ENCODE results near the gene ASAP2. TPM values are rescaled to one million over a fixed set of nuclear protein-coding genes. Genes with fewer than 3 reads are reported as not detected.
A peak's percentile ranks its signal among the peaks of the same experiment; 100 is the strongest.

ASAP2 gene
- total RNA-seq, 1 experiment from 2014 or later = not detected

GRCh38 chr2:9327873-9328352, 121.3 kb downstream of the ASAP2 start:
- H2AFZ ChIP-seq (ENCODE audit: low read length) = no peak overlapping the region

DNA sequence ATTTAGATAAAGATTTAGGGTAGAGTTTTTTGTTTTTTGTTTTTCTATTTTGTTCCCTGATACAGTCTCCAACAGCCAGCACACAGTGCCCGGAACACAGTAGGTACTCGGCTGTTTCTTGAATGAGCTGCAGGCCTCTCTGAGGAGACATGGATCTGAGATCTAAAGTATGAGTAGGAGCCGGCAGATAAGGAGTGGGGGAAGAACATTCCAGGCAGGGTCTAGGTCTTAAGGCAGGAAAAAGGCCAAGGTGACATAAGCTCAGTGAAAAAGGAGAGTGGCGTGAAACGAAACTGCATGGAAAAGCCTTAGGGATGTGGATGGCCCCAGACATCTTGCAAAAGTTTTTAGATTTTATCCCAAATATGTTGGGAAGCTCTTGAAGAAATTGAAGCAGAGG, 122.3 kb downstream of the ASAP2 start:
- Histone ChIP-seq H4K20me1 (ENCODE audit: insufficient read depth, low read depth, low read length) (no peaks in the 10 kb centered on the region), H2AFZ (ENCODE audit: low read length) (no peak overlapping the region)
- no peak for DNase-seq

More at GRCh38 chr2:9327873-9328352, 121.3 kb downstream of the ASAP2 start:
- H3K36me3 ChIP-seq (ENCODE audit: insufficient read depth, low read length) = no peaks in the 10 kb centered on the region
- no peak overlapping the region for H3K27ac ChIP-seq (ENCODE audit: low read length)
- no peaks in the 10 kb centered on the region for H3K79me2 ChIP-seq (ENCODE audit: low read length)
- H4K20me1 ChIP-seq (ENCODE audit: insufficient read depth, low read depth, low read length) = no peaks in the 10 kb centered on the region
- no peak overlapping the region for H3K4me3 ChIP-seq (ENCODE audit: low read length)
- no peak overlapping the region for H3K4me2 ChIP-seq (ENCODE audit: low read depth, low read length, poor library complexity, severe bottlenecking)
- H3K4me1 ChIP-seq (ENCODE audit: low read length) = peaks cover 7% of the 10 kb centered on the region
- no peak for DNase-seq
- no peaks in the 10 kb centered on the region for H3K27me3 ChIP-seq (ENCODE audit: low read length)
- no peaks in the 10 kb centered on the region for H3K9me2 ChIP-seq (replicated peaks; ENCODE audit: insufficient read depth, low read length)
- no peaks in the 10 kb centered on the region for H3K9me3 ChIP-seq (ENCODE audit: low read length)
- H3K9ac ChIP-seq (ENCODE audit: low read length) = no peak overlapping the region

DNA sequence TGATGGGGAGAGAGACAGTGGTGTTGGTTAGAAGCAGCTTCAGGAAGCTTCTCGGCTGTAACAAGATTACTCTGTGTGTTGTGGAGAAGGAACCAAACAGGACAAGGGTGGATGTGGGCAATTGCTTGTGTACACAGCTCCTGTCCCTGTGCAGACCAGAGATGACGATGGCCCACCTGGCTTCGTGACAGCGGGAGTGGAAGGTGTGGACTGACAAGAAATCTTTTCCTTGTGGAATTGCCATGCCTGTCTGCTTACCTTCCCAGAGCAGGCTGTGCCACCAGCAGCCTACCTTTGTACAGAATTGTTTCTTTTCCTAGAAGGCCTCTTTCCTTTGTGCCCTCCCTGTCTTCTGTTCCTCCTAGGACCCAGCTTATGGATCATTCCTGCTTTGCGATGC, 122.9 kb downstream of the ASAP2 start:
- Histone ChIP-seq H3K9me3 (ENCODE audit: low read length) (no peaks in the 10 kb centered on the region), H3K9me2 (replicated peaks; ENCODE audit: insufficient read depth, low read length) (no peaks in the 10 kb centered on the region), H2AFZ (ENCODE audit: low read length) (no peak overlapping the region), H3K4me3 (ENCODE audit: low read length) (no peak overlapping the region), H3K4me2 (ENCODE audit: low read depth, low read length, poor library complexity, severe bottlenecking) (no peak overlapping the region), H4K20me1 (ENCODE audit: insufficient read depth, low read depth, low read length) (no peaks in the 10 kb centered on the region), H3K36me3 (ENCODE audit: insufficient read depth, low read length) (no peaks in the 10 kb centered on the region), H3K9ac (ENCODE audit: low read length) (no peak overlapping the region), H3K27me3 (ENCODE audit: low read length) (no peaks in the 10 kb centered on the region), H3K79me2 (ENCODE audit: low read length) (no peaks in the 10 kb centered on the region), H3K27ac (ENCODE audit: low read length) (no peak overlapping the region), H3K4me1 (ENCODE audit: low read length) (peaks cover 7% of the 10 kb centered on the region)
- no peak for DNase-seq

More for the DNA sequence above, 122.3 kb downstream of the ASAP2 start:
- no peak overlapping the region for H3K4me3 ChIP-seq (ENCODE audit: low read length)
- no peaks in the 10 kb centered on the region for H3K9me3 ChIP-seq (ENCODE audit: low read length)
- no peaks in the 10 kb centered on the region for H3K79me2 ChIP-seq (ENCODE audit: low read length)
- no peaks in the 10 kb centered on the region for H3K9me2 ChIP-seq (replicated peaks; ENCODE audit: insufficient read depth, low read length)
- H3K4me2 ChIP-seq (ENCODE audit: low read depth, low read length, poor library complexity, severe bottlenecking) = no peak overlapping the region
- no peak overlapping the region for H3K27ac ChIP-seq (ENCODE audit: low read length)
- peaks cover 7% of the 10 kb centered on the region for H3K4me1 ChIP-seq (ENCODE audit: low read length)
- H3K27me3 ChIP-seq (ENCODE audit: low read length) = no peaks in the 10 kb centered on the region
- no peak overlapping the region for H3K9ac ChIP-seq (ENCODE audit: low read length)
- no peaks in the 10 kb centered on the region for H3K36me3 ChIP-seq (ENCODE audit: insufficient read depth, low read length)

GRCh38 chr2:9330612-9331270, 124.1 kb downstream of the ASAP2 start:
- no peak overlapping the region for H2AFZ ChIP-seq (ENCODE audit: low read length)

DNA sequence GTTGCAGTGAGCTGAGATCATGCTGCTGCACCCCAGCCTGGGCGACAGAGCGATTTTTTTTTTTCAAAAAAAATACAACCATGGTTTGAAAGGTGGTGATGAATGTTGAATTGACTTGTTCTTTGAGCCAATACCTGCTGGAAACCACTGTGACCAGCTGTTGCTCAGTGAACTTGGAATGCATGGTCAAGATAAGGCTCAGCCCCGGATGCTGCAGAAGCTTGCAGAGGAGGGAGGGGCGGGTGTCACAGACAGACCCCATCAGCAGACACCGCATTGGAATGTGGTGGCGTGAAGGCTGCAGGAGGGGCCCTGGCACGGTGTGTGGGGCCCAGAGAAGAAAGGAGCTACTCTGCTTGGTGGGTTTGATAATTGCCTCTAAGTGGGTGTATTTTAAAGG, 125.1 kb downstream of the ASAP2 start:
- H3K36me3 ChIP-seq (ENCODE audit: insufficient read depth, low read length) = no peaks in the 10 kb centered on the region
- no peaks in the 10 kb centered on the region for H3K27me3 ChIP-seq (ENCODE audit: low read length)
- no peak overlapping the region for H3K27ac ChIP-seq (ENCODE audit: low read length)
- no peaks in the 10 kb centered on the region for H3K79me2 ChIP-seq (ENCODE audit: low read length)
- H4K20me1 ChIP-seq (ENCODE audit: insufficient read depth, low read depth, low read length) = no peaks in the 10 kb centered on the region
- no peak for DNase-seq
- no peak overlapping the region for H3K4me2 ChIP-seq (ENCODE audit: low read depth, low read length, poor library complexity, severe bottlenecking)
- H3K4me3 ChIP-seq (ENCODE audit: low read length) = no peak overlapping the region
- H3K4me1 ChIP-seq (ENCODE audit: low read length) = peaks cover 10% of the 10 kb centered on the region
- no peak overlapping the region for H2AFZ ChIP-seq (ENCODE audit: low read length)
- no peaks in the 10 kb centered on the region for H3K9me2 ChIP-seq (replicated peaks; ENCODE audit: insufficient read depth, low read length)
- H3K9ac ChIP-seq (ENCODE audit: low read length) = no peak overlapping the region
- H3K9me3 ChIP-seq (ENCODE audit: low read length) = no peaks in the 10 kb centered on the region

More at GRCh38 chr2:9330612-9331270, 124.1 kb downstream of the ASAP2 start:
- H3K36me3 ChIP-seq (ENCODE audit: insufficient read depth, low read length) = no peaks in the 10 kb centered on the region
- no peak overlapping the region for H3K27ac ChIP-seq (ENCODE audit: low read length)
- no peaks in the 10 kb centered on the region for H4K20me1 ChIP-seq (ENCODE audit: insufficient read depth, low read depth, low read length)
- H3K9ac ChIP-seq (ENCODE audit: low read length) = no peak overlapping the region
- H3K27me3 ChIP-seq (ENCODE audit: low read length) = no peaks in the 10 kb centered on the region
- H3K9me3 ChIP-seq (ENCODE audit: low read length) = no peaks in the 10 kb centered on the region
- no peak for DNase-seq
- H3K9me2 ChIP-seq (replicated peaks; ENCODE audit: insufficient read depth, low read length) = no peaks in the 10 kb centered on the region
- H3K4me2 ChIP-seq (ENCODE audit: low read depth, low read length, poor library complexity, severe bottlenecking) = no peak overlapping the region
- peaks cover 7% of the 10 kb centered on the region for H3K4me1 ChIP-seq (ENCODE audit: low read length)
- no peaks in the 10 kb centered on the region for H3K79me2 ChIP-seq (ENCODE audit: low read length)
- H3K4me3 ChIP-seq (ENCODE audit: low read length) = no peak overlapping the region

GRCh38 chr2:9332136-9332852, 125.7 kb downstream of the ASAP2 start:
- H3K9me3 ChIP-seq (ENCODE audit: low read length) = no peaks in the 10 kb centered on the region
- no peak overlapping the region for H3K9ac ChIP-seq (ENCODE audit: low read length)
- H4K20me1 ChIP-seq (ENCODE audit: insufficient read depth, low read depth, low read length) = no peaks in the 10 kb centered on the region
- peaks cover 10% of the 10 kb centered on the region for H3K4me1 ChIP-seq (ENCODE audit: low read length)
- no peak for DNase-seq
- H3K4me2 ChIP-seq (ENCODE audit: low read depth, low read length, poor library complexity, severe bottlenecking) = no peak overlapping the region
- H3K4me3 ChIP-seq (ENCODE audit: low read length) = no peak overlapping the region
- no peaks in the 10 kb centered on the region for H3K9me2 ChIP-seq (replicated peaks; ENCODE audit: insufficient read depth, low read length)
- H3K36me3 ChIP-seq (ENCODE audit: insufficient read depth, low read length) = no peaks in the 10 kb centered on the region
- H3K27ac ChIP-seq (ENCODE audit: low read length) = no peak overlapping the region
- no peak overlapping the region for H2AFZ ChIP-seq (ENCODE audit: low read length)
- no peaks in the 10 kb centered on the region for H3K27me3 ChIP-seq (ENCODE audit: low read length)
- H3K79me2 ChIP-seq (ENCODE audit: low read length) = no peaks in the 10 kb centered on the region

DNA sequence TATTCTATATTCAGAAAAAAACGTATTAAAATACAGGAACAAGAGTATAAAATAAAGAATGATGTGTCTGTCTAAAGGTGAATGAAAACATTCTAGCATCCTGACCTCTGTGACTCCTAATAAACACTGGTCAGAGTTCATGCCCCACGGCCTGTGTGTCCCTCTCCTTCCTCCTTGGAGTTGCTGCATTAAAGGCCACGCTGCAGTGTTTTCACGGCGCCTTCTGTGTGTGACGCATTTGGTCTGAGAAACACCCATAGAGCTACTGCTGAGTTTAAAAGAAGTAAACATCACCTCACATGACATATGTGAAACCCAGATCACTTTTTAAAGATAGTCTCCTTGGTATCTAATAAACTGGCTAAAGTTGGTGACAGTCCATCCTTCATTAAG, 126.2 kb downstream of the ASAP2 start:
- H3K27ac ChIP-seq (ENCODE audit: low read length) = no peak overlapping the region
- no peaks in the 10 kb centered on the region for H3K9me3 ChIP-seq (ENCODE audit: low read length)
- H4K20me1 ChIP-seq (ENCODE audit: insufficient read depth, low read depth, low read length) = no peaks in the 10 kb centered on the region
- H3K9me2 ChIP-seq (replicated peaks; ENCODE audit: insufficient read depth, low read length) = no peaks in the 10 kb centered on the region
- no peak for DNase-seq
- no peak overlapping the region for H3K9ac ChIP-seq (ENCODE audit: low read length)
- H3K36me3 ChIP-seq (ENCODE audit: insufficient read depth, low read length) = no peaks in the 10 kb centered on the region
- H3K79me2 ChIP-seq (ENCODE audit: low read length) = no peaks in the 10 kb centered on the region
- no peak overlapping the region for H3K4me3 ChIP-seq (ENCODE audit: low read length)
- H3K4me2 ChIP-seq (ENCODE audit: low read depth, low read length, poor library complexity, severe bottlenecking) = no peak overlapping the region
- no peak overlapping the region for H2AFZ ChIP-seq (ENCODE audit: low read length)
- peaks cover 10% of the 10 kb centered on the region for H3K4me1 ChIP-seq (ENCODE audit: low read length)
- no peaks in the 10 kb centered on the region for H3K27me3 ChIP-seq (ENCODE audit: low read length)

GRCh38 chr2:9333591-9334171, 127.1 kb downstream of the ASAP2 start:
- peak; percentile 69 for DNase-seq
- no peaks in the 10 kb centered on the region for H3K9me3 ChIP-seq (ENCODE audit: low read length)
- no peak overlapping the region for H3K4me3 ChIP-seq (ENCODE audit: low read length)
- peaks cover 10% of the 10 kb centered on the region for H3K4me1 ChIP-seq (ENCODE audit: low read length)
- no peaks in the 10 kb centered on the region for H3K79me2 ChIP-seq (ENCODE audit: low read length)
- H3K27ac ChIP-seq (ENCODE audit: low read length) = no peak overlapping the region
- no peaks in the 10 kb centered on the region for H3K27me3 ChIP-seq (ENCODE audit: low read length)
- H3K36me3 ChIP-seq (ENCODE audit: insufficient read depth, low read length) = no peaks in the 10 kb centered on the region
- H3K9me2 ChIP-seq (replicated peaks; ENCODE audit: insufficient read depth, low read length) = no peaks in the 10 kb centered on the region
- no peak overlapping the region for H2AFZ ChIP-seq (ENCODE audit: low read length)
- H4K20me1 ChIP-seq (ENCODE audit: insufficient read depth, low read depth, low read length) = no peaks in the 10 kb centered on the region
- H3K4me2 ChIP-seq (ENCODE audit: low read depth, low read length, poor library complexity, severe bottlenecking) = no peak overlapping the region
- H3K9ac ChIP-seq (ENCODE audit: low read length) = no peak overlapping the region

Measured in Karpas-422 (cell line).